BJ (cell line): Measurements from ENCODE around the gene ZSCAN2. TPM values are rescaled to one million over a fixed set of nuclear protein-coding genes. Genes with fewer than 3 reads are reported as not detected.
A peak's percentile ranks its signal among the peaks of the same experiment; 100 is the strongest.

Source experiments
- CTCF ChIA-PET: fragments of 350-600 bp; formaldehyde crosslinking; extraction: SDS; loops from one replicate; lab custom pipeline; 2021; ENCODE audit warnings: antibody characterized with exemption, inconsistent platforms; lab: Yijun Ruan, JAX
- POLR2A ChIA-PET: fragments of 300-600 bp; sonication (Branson Sonifier 250); formaldehyde crosslinking; extraction: SDS; loops from one replicate; lab custom pipeline; 2021; ENCODE audit warnings: antibody characterized with exemption; lab: Charles Lee
- DNase-seq: peaks from one replicate; pipeline ENCODE4 v3.0.0-alpha.2; 2011; ENCODE audit warnings: low read depth
- H3K27me3 ChIP-seq: 2 replicates; pipeline ENCODE4 v1.6.0; 2011; ENCODE audit warnings: low read length; ENCODE audit not compliant: control insufficient read depth, insufficient read depth
- H3K36me3 ChIP-seq: 2 replicates; pipeline ENCODE4 v1.5.1; 2011; ENCODE audit warnings: low read length; ENCODE audit not compliant: control insufficient read depth, insufficient read depth
- H3K4me3 ChIP-seq: 2 replicates; pipeline ENCODE4 v1.5.1; 2011; ENCODE audit warnings: low read depth, mild to moderate bottlenecking, control low read depth, low read length
- CTCF ChIP-seq: IDR thresholded peaks from 2 replicates; pipeline ENCODE4 v1.5.1; 2011; ENCODE audit warnings: low read depth, mild to moderate bottlenecking, control low read depth, inconsistent platforms, low read length, moderate library complexity; ENCODE audit not compliant: insufficient read depth
- polyA plus RNA-seq: library from polyadenylated mRNA; depleted of rRNA; stranded (reverse); fragments of >200 nt; gene quantifications from 2 replicates; pipeline ENCODE4 v1.2.3, GENCODE V29; 2011

Gene ZSCAN2
- polyA plus RNA-seq, 1 experiment = 6.3 TPM

DNA sequence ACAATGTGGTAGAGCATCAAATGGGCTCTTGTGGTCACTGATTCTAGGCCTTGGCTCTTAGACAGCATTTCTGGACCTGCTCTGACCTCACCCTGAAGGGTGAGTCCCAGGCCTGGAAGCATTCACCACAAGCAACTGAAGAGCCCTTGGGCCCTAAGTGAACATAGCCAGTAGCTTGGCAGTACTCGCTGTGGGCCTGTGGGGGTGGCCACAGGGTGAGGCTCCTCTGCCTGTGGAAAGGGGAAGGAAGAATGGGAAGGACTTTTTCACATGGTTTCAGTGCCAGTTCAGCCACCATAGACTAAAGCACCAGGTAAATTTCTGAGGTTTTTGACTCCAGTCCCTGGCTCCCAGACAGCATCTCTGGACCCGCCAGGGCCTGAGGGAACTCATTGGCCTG, 5.1 kb upstream of the ZSCAN2 start:
- no peaks in the 10 kb centered on the region for H3K36me3 ChIP-seq
- H3K27me3 ChIP-seq = peaks cover 7% of the 10 kb centered on the region
- TF ChIP-seq CTCF = no peak
- CTCF ChIA-PET = interaction anchor here (1.9 kb wide), 1 partner anchor 332 kb away, joined by 7 read pairs; no protein-coding TSS in a partner anchor
- DNase-seq = no peak
- POLR2A ChIA-PET = no interaction called here
- no peak overlapping the region for H3K4me3 ChIP-seq

- ChIA-PET POLR2A (no interaction called here), CTCF (interaction anchor here (0.6 to 1.9 kb wide), 3 partner anchors 10 to 816 kb away, joined by 3 to 7 read pairs (median 3); no protein-coding TSS in a partner anchor)
- Histone ChIP-seq H3K27me3 (peaks cover 7% of the 10 kb centered on the region), H3K36me3 (no peaks in the 10 kb centered on the region), H3K4me3 (no peak overlapping the region)
- TF ChIP-seq CTCF = no peak
- DNase-seq = no peak
Observed at GRCh38 chr15:84597296-84597695, 3.5 kb upstream of the ZSCAN2 start.

- no peak overlapping the region for H3K4me3 ChIP-seq
- ChIA-PET CTCF (interaction anchor here (0.8 to 3.4 kb wide), 14 partner anchors 10 to 446 kb away, joined by 3 to 23 read pairs (median 6); no protein-coding TSS in a partner anchor), POLR2A (no interaction called here)
- no peak for DNase-seq
- H3K36me3 ChIP-seq = no peaks in the 10 kb centered on the region
- H3K27me3 ChIP-seq = peaks cover 5% of the 10 kb centered on the region
- TF ChIP-seq CTCF = no peak
Observed at GRCh38 chr15:84598250-84598649, 2.6 kb upstream of the ZSCAN2 start.

DNA sequence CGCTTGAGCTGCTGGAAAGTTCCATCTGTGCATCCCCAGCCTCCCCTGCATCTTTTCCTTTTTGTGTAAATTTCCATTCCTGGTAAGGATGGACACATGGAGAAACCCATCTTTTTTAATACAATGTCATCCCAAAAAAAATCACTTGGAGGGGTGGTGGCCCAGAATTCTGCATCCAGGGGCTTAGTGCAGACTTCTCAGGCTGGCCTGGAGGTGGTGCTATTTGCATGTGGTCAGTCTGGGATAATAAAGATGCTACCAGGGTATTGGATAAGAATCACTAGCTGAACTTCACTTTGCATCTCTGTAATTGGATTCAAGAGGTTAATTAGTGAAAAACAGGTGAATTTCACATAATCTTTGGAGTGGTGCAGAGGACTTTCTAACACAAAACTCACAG, 1.8 kb upstream of the ZSCAN2 start:
- peak; percentile 79 for TF ChIP-seq CTCF
- CTCF ChIA-PET = interaction anchor here (0.6 to 3.4 kb wide), 22 partner anchors 10 to 445 kb away, joined by 3 to 23 read pairs (median 4); no protein-coding TSS in a partner anchor
- H3K27me3 ChIP-seq = peaks cover 3% of the 10 kb centered on the region
- peaks cover 1% of the 10 kb centered on the region; the same call in 1 of the 2 replicates for H3K36me3 ChIP-seq
- no peak overlapping the region for H3K4me3 ChIP-seq
- POLR2A ChIA-PET = no interaction called here
- no peak for DNase-seq

DNA sequence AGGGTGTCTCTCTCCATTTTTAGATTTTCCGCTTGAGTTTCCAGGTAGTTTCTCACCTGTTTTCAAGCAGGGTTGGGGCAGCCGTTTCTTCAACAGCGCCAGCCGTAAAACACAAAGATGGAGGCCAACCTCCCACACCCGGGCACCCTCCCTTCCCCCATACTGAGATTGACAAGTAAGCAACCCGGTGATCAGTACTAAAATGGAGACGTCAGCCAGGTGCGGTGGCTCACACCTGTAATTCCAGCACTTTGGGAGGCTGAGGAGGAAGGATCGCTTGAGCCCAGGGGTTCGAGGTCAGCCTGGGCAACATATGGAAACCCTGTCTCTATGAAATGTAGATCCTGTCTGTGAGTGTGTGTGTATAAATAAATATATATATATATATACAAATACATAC, 903 bp upstream of the ZSCAN2 start:
- ChIA-PET POLR2A (no interaction called here), CTCF (interaction anchor here (0.8 to 3.4 kb wide), 11 partner anchors 9 to 445 kb away, joined by 3 to 23 read pairs (median 5); partner anchors contain the start of gene WDR73)
- H3K27me3 ChIP-seq = peaks cover 3% of the 10 kb centered on the region
- no peak for TF ChIP-seq CTCF
- H3K36me3 ChIP-seq = peaks cover 3% of the 10 kb centered on the region; the same call in 1 of the 2 replicates
- H3K4me3 ChIP-seq = peak overlapping the region; percentile 97; the same call in 1 of the 2 replicates
- DNase-seq = no peak
